HCT116 (cell line): Measurements from ENCODE around the gene WDR70. TPM values are rescaled to one million over a fixed set of nuclear protein-coding genes. Genes with fewer than 3 reads are reported as not detected.

ENCODE experiments used
- ATAC-seq: fragments of 200-7000 bp; cut with Tn5 transposase; 2 replicates; pipeline ENCODE4 v1.9.1; 2020; ENCODE audit warnings: mild to moderate bottlenecking, moderate library complexity
- BruUV-seq: library from RNA; stranded (reverse); fragments of 400-500 nt; replicated peaks from 2 replicates; lab custom pipeline; 2021; lab: Mats Ljungman, UMichigan
- CTCF ChIA-PET: fragments of 300-600 bp; sonication (Branson Sonifier 250); formaldehyde crosslinking; loops from one replicate; lab custom pipeline; 2021; ENCODE audit warnings: antibody characterized with exemption; lab: Charles Lee
- POLR2A ChIA-PET: fragments of 300-600, 350-600 bp; sonication (Branson Sonifier 250); formaldehyde crosslinking; loops from one replicate; lab custom pipeline; 2021; ENCODE audit warnings: antibody characterized with exemption; lab: Charles Lee
- RAD21 ChIA-PET, 2 experiments: fragments of 300-600 bp; sonication (Branson Sonifier 250); formaldehyde crosslinking; loops; one replicate each; lab custom pipeline; 2023; ENCODE audit warnings: low total read pairs in 2 of 2; ENCODE audit not compliant: uncharacterized antibody in 2 of 2, unreplicated experiment in 2 of 2, low non-redundant PET in 1 of 2; lab: Charles Lee
- DNase-seq: peaks from one replicate; pipeline ENCODE4 v3.0.0-alpha.2; 2010; ENCODE audit warnings: low read depth, low spot score
- H2AFZ ChIP-seq: fragments of 200-600 bp; shearing (Covaris generic), sonication (generic); 2 replicates; pipeline ENCODE4 v1.6.1; 2017; ENCODE audit warnings: low read depth, mixed run types, mixed read lengths, antibody characterized with exemption, low read length; ENCODE audit not compliant: poor library complexity, severe bottlenecking
- H3K27ac ChIP-seq: 2 replicates; pipeline ENCODE4 v1.5.1; 2012; ENCODE audit warnings: low read depth, low read length
- H3K27me3 ChIP-seq: fragments of 200-600 bp; sonication (generic); 2 replicates; pipeline ENCODE4 v1.6.1; 2016; ENCODE audit warnings: mixed run types, low read length, mixed read lengths; ENCODE audit not compliant: insufficient read depth
- H3K36me3 ChIP-seq, 2 experiments: fragments of 200-500 bp in 1 of 2; fragments of 200-600 bp in 1 of 2; sonication (Bioruptor generic) in 1 of 2; sonication (generic) in 1 of 2; 2 replicates each; pipeline versions ENCODE4 v1.5.1 to v1.6.1; 2014 to 2016; ENCODE audit warnings: low read length in 2 of 2, inconsistent platforms in 1 of 2, mixed read lengths in 1 of 2, mixed run types in 1 of 2; ENCODE audit not compliant: insufficient read depth in 2 of 2, control insufficient read depth in 1 of 2
- H3K4me1 ChIP-seq, 2 experiments: fragments of 200-600 bp in 1 of 2; sonication (generic) in 1 of 2; 2 replicates each; pipeline versions ENCODE4 v1.5.1 to v1.6.1; 2012 to 2017; ENCODE audit warnings: low read length in 2 of 2, inconsistent platforms in 1 of 2, mild to moderate bottlenecking in 1 of 2, mixed read lengths in 1 of 2, mixed run types in 1 of 2, moderate library complexity in 1 of 2; ENCODE audit not compliant: insufficient read depth in 2 of 2, control insufficient read depth in 1 of 2
- H3K4me2 ChIP-seq: fragments of 200-600 bp; sonication (generic); 2 replicates; pipeline ENCODE4 v1.6.1; 2017; ENCODE audit warnings: mixed run types, low read length, mixed read lengths
- H3K4me3 ChIP-seq, 2 experiments: fragments of 200-600 bp in 1 of 2; sonication (generic) in 1 of 2; replicated peaks in 1 of 2; 2 replicates each; pipeline ENCODE4 v1.5.1; 2011 to 2016; ENCODE audit warnings: low read length in 2 of 2, control low read depth in 1 of 2, low read depth in 1 of 2, mild to moderate bottlenecking in 1 of 2, mixed read lengths in 1 of 2, mixed run types in 1 of 2
- H3K79me2 ChIP-seq: fragments of 200-600 bp; sonication (generic); 2 replicates; pipeline ENCODE4 v1.6.1; 2017; ENCODE audit warnings: mild to moderate bottlenecking, mixed run types, low read length, moderate library complexity, mixed read lengths; ENCODE audit not compliant: insufficient read depth
- H3K9ac ChIP-seq: fragments of 200-600 bp; sonication (generic); 2 replicates; pipeline ENCODE4 v1.6.1; 2016; ENCODE audit warnings: low read length, mixed read lengths
- H3K9me2 ChIP-seq: fragments of 200-600 bp; sonication (generic), shearing (Covaris generic); 2 replicates; pipeline ENCODE4 v1.6.1; 2017; ENCODE audit warnings: mixed run types, mild to moderate bottlenecking, moderate library complexity; ENCODE audit not compliant: insufficient read depth
- H3K9me3 ChIP-seq, 2 experiments: fragments of 200-500 bp in 1 of 2; fragments of 200-600 bp in 1 of 2; sonication (Bioruptor generic) in 1 of 2; sonication (generic) in 1 of 2; 2 replicates each; pipeline ENCODE4 v1.6.1; 2014 to 2017; ENCODE audit warnings: low read length in 2 of 2, mixed read lengths in 2 of 2, inconsistent platforms in 1 of 2, low read depth in 1 of 2, mild to moderate bottlenecking in 1 of 2, mixed run types in 1 of 2, moderate library complexity in 1 of 2; ENCODE audit not compliant: control insufficient read depth in 1 of 2, insufficient read depth in 1 of 2
- H4K20me1 ChIP-seq: fragments of 200-600 bp; sonication (generic), shearing (Covaris generic); 2 replicates; pipeline ENCODE4 v1.6.1; 2017; ENCODE audit warnings: mixed run types, mild to moderate bottlenecking, moderate library complexity; ENCODE audit not compliant: insufficient read depth
- CEBPB ChIP-seq: IDR thresholded peaks from 2 replicates; pipeline ENCODE4 v1.6.1; 2012; ENCODE audit warnings: low read depth
- EGR1 ChIP-seq: IDR thresholded peaks from 2 replicates; pipeline ENCODE4 v1.6.1; 2012; ENCODE audit warnings: low read depth
- FOSL1 ChIP-seq: IDR thresholded peaks from 2 replicates; pipeline ENCODE4 v1.6.1; 2012; ENCODE audit warnings: low read depth
- JUND ChIP-seq: IDR thresholded peaks from 2 replicates; pipeline ENCODE4 v1.6.1; 2012
- RAD21 ChIP-seq: IDR thresholded peaks from 2 replicates; pipeline ENCODE4 v1.6.1; 2012; ENCODE audit warnings: low read depth, mild to moderate bottlenecking
- SIN3A ChIP-seq: IDR thresholded peaks from 2 replicates; pipeline ENCODE4 v1.6.1; 2012; ENCODE audit warnings: low read depth
- SP1 ChIP-seq: IDR thresholded peaks from 2 replicates; pipeline ENCODE4 v1.6.1; 2012; ENCODE audit warnings: low read depth
- SRF ChIP-seq: IDR thresholded peaks from 2 replicates; pipeline ENCODE4 v1.6.1; 2012; ENCODE audit warnings: low read depth
- TCF7L2 ChIP-seq: IDR thresholded peaks from 2 replicates; pipeline ENCODE4 v1.7.0; 2011; ENCODE audit warnings: borderline replicate concordance, inconsistent platforms; ENCODE audit not compliant: insufficient read depth, insufficient read length; ENCODE audit errors: extremely low read depth
- YY1 ChIP-seq: IDR thresholded peaks from 2 replicates; pipeline ENCODE4 v1.6.1; 2011; ENCODE audit warnings: low read length, low read depth, moderate library complexity, mild to moderate bottlenecking; ENCODE audit not compliant: insufficient replicate concordance; ENCODE audit errors: extremely low read depth
- intact Hi-C: fragments of 100-400 bp; cut with micrococcal nuclease; formaldehyde crosslinking; loops from 2 replicates; pipeline ENCODE4 v1.10.0; 2022
- total RNA-seq: library from RNA; stranded (reverse); gene quantifications from one replicate; pipeline ENCODE4 v1.2.1, GENCODE V29; 2021; ENCODE audit not compliant: unreplicated experiment
- TF ChIP-seq, protein P1 (sequence below): IDR thresholded peaks from 2 replicates; pipeline ENCODE4 v1.6.1; 2012; ENCODE audit warnings: low read depth
- TF ChIP-seq, protein P2 (sequence below): IDR thresholded peaks from 2 replicates; pipeline ENCODE4 v1.6.1; 2012
- TF ChIP-seq, protein P3 (sequence below): IDR thresholded peaks from 2 replicates; pipeline ENCODE4 v1.6.1; 2011; ENCODE audit warnings: mild to moderate bottlenecking, low read length, moderate library complexity; ENCODE audit not compliant: insufficient replicate concordance; ENCODE audit errors: extremely low read depth
- TF ChIP-seq, protein P4 (sequence below): IDR thresholded peaks from 2 replicates; pipeline ENCODE4 v1.6.1; 2012

Gene WDR70
- total RNA-seq, 1 experiment from 2014 or later: 31.1 TPM

GRCh38 chr5:37553720-37554404 is 174.7 kb downstream of the WDR70 start:
- ChIA-PET RAD21 (no interaction called here), CTCF (interaction anchor here (1.1 to 1.6 kb wide), 4 partner anchors 14 to 141 kb away, joined by 3 to 8 read pairs (median 4); no protein-coding TSS in a partner anchor)
- no peak for DNase-seq

GRCh38 chr5:37554405-37554739 is 175.3 kb downstream of the WDR70 start:
- no peak for ATAC-seq
- H3K9me2 ChIP-seq: no peaks in the 10 kb centered on the region
- H3K4me1 ChIP-seq: no peaks in the 10 kb centered on the region
- H3K4me3 ChIP-seq: no peak overlapping the region
- no peak overlapping the region for H3K4me2 ChIP-seq
- H2AFZ ChIP-seq: no peak overlapping the region
- intact Hi-C loops: no loop called here
- H3K79me2 ChIP-seq: no peaks in the 10 kb centered on the region
- ChIA-PET RAD21 (no interaction called here), CTCF (interaction anchor here (1.0 to 1.6 kb wide), 7 partner anchors 9 to 141 kb away, joined by 3 to 8 read pairs (median 3); no protein-coding TSS in a partner anchor), POLR2A (no interaction called here)
- no peak overlapping the region for H3K9ac ChIP-seq
- BruUV-seq: no TSS peak
- H3K9me3 ChIP-seq: peaks cover 0 to 8% of the 10 kb centered on the region in 2 experiments; a peak in 1 of 4 replicates
- H4K20me1 ChIP-seq: no peaks in the 10 kb centered on the region
- no peaks in the 10 kb centered on the region for H3K27me3 ChIP-seq
- no peak overlapping the region for H3K27ac ChIP-seq
- no peaks in the 10 kb centered on the region; a peak in 1 of 4 replicates for H3K36me3 ChIP-seq
- no peak for DNase-seq
- TF ChIP-seq, protein P1, sequence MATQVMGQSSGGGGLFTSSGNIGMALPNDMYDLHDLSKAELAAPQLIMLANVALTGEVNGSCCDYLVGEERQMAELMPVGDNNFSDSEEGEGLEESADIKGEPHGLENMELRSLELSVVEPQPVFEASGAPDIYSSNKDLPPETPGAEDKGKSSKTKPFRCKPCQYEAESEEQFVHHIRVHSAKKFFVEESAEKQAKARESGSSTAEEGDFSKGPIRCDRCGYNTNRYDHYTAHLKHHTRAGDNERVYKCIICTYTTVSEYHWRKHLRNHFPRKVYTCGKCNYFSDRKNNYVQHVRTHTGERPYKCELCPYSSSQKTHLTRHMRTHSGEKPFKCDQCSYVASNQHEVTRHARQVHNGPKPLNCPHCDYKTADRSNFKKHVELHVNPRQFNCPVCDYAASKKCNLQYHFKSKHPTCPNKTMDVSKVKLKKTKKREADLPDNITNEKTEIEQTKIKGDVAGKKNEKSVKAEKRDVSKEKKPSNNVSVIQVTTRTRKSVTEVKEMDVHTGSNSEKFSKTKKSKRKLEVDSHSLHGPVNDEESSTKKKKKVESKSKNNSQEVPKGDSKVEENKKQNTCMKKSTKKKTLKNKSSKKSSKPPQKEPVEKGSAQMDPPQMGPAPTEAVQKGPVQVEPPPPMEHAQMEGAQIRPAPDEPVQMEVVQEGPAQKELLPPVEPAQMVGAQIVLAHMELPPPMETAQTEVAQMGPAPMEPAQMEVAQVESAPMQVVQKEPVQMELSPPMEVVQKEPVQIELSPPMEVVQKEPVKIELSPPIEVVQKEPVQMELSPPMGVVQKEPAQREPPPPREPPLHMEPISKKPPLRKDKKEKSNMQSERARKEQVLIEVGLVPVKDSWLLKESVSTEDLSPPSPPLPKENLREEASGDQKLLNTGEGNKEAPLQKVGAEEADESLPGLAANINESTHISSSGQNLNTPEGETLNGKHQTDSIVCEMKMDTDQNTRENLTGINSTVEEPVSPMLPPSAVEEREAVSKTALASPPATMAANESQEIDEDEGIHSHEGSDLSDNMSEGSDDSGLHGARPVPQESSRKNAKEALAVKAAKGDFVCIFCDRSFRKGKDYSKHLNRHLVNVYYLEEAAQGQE: no peak
- TF ChIP-seq CEBPB (no peak), TCF7L2 (no peak), EGR1 (no peak), SIN3A (no peak), SP1 (no peak), YY1 (no peak), FOSL1 (no peak), JUND (no peak)
- TF ChIP-seq, protein P2, sequence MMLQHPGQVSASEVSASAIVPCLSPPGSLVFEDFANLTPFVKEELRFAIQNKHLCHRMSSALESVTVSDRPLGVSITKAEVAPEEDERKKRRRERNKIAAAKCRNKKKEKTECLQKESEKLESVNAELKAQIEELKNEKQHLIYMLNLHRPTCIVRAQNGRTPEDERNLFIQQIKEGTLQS: no peak
- TF ChIP-seq, protein P3, sequence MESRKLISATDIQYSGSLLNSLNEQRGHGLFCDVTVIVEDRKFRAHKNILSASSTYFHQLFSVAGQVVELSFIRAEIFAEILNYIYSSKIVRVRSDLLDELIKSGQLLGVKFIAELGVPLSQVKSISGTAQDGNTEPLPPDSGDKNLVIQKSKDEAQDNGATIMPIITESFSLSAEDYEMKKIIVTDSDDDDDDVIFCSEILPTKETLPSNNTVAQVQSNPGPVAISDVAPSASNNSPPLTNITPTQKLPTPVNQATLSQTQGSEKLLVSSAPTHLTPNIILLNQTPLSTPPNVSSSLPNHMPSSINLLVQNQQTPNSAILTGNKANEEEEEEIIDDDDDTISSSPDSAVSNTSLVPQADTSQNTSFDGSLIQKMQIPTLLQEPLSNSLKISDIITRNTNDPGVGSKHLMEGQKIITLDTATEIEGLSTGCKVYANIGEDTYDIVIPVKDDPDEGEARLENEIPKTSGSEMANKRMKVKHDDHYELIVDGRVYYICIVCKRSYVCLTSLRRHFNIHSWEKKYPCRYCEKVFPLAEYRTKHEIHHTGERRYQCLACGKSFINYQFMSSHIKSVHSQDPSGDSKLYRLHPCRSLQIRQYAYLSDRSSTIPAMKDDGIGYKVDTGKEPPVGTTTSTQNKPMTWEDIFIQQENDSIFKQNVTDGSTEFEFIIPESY: no peak
- TF ChIP-seq, protein P4, sequence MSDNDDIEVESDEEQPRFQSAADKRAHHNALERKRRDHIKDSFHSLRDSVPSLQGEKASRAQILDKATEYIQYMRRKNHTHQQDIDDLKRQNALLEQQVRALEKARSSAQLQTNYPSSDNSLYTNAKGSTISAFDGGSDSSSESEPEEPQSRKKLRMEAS: no peak

More at GRCh38 chr5:37553720-37554404, 174.7 kb downstream of the WDR70 start:
- Histone ChIP-seq H3K9me2 (no peaks in the 10 kb centered on the region), H3K9me3 (peaks cover 0 to 8% of the 10 kb centered on the region in 2 experiments; a peak in 1 of 4 replicates), H2AFZ (no peak overlapping the region), H3K4me1 (no peaks in the 10 kb centered on the region), H3K79me2 (no peaks in the 10 kb centered on the region), H3K27me3 (no peaks in the 10 kb centered on the region), H4K20me1 (no peaks in the 10 kb centered on the region), H3K4me2 (no peak overlapping the region), H3K9ac (no peak overlapping the region), H3K27ac (no peak overlapping the region), H3K36me3 (no peaks in the 10 kb centered on the region; a peak in 1 of 4 replicates), H3K4me3 (no peak overlapping the region)
- no peak for TF ChIP-seq YY1
- TF ChIP-seq CEBPB: no peak
- TF ChIP-seq SRF: no peak
- no peak for TF ChIP-seq SP1
- TF ChIP-seq RAD21: no peak
- TF ChIP-seq SIN3A: no peak
- POLR2A ChIA-PET: no interaction called here
- intact Hi-C loops: no loop called here
- ATAC-seq: no peak
- BruUV-seq: no TSS peak
